Right lobe of liver (tissue), 4 donors: Measurements from ENCODE around the gene PDCD11.

ENCODE experiments used
- CTCF ChIP-seq, 4 donors: fragments of 200-600 bp in 3 of 4; fragments of 450-650 bp in 1 of 4; IDR thresholded peaks; one replicate each; pipeline versions ENCODE4 v1.5.1 to v1.8.0; 2016 to 2022; ENCODE audit warnings: antibody characterized with exemption in 4 of 4, mild to moderate bottlenecking in 2 of 4
- POLR2A ChIP-seq: fragments of 450-650 bp; IDR thresholded peaks from one replicate; pipeline ENCODE4 v1.6.1; 2017; ENCODE audit warnings: antibody characterized with exemption, mild to moderate bottlenecking
- donor health status: DM: no; HTN: no; CAD: no.
- donor health status: DM: no; HTN: no; CAD: no.
- donor health status: DM: no; HTN: yes; CAD: no.

- TF ChIP-seq CTCF (IDR thresholded peaks at IDR 0.05) (no peak), POLR2A (no peak)
Observed at GRCh38 chr10:103456074-103456660, 59.7 kb downstream of the PDCD11 start.
